Measurements from ENCODE around the gene ZNF462. TPM values are rescaled to one million over a fixed set of nuclear protein-coding genes. Genes with fewer than 3 reads are reported as not detected.

Gene ZNF462
- total RNA-seq, 1 experiment from 2014 or later: 34.5 TPM

GRCh38 chr9:106954558-106954957 is 91.6 kb downstream of the ZNF462 start:
- peaks cover 10% of the 10 kb centered on the region for H3K4me1 ChIP-seq
- TF ChIP-seq CTCF (IDR thresholded peaks at IDR 0.05; ENCODE audit: insufficient read depth in 1 of 2, low read depth in 1 of 2, low read length in 1 of 2, severe bottlenecking in 1 of 2, unreplicated experiment in 1 of 2): no peak
- Mint-ChIP-seq H3K4me1 (ENCODE audit: low read depth, unreplicated experiment) (peaks cover 20% of the 10 kb centered on the region), H3K27me3 (ENCODE audit: insufficient read depth, unreplicated experiment) (no peaks in the 10 kb centered on the region), H3K9me3 (ENCODE audit: unreplicated experiment) (no peaks in the 10 kb centered on the region), H3K4me3 (ENCODE audit: unreplicated experiment) (no peak overlapping the region), H3K36me3 (ENCODE audit: insufficient read depth, unreplicated experiment) (peaks cover 23% of the 10 kb centered on the region), H3K27ac (ENCODE audit: unreplicated experiment) (no peak overlapping the region)
- ChIA-PET POLR2A (no interaction called here), CTCF (no interaction called here)
- no peaks in the 10 kb centered on the region for H3K27me3 ChIP-seq (replicated peaks; ENCODE audit: control insufficient read depth, insufficient read depth, low read length)
- intact Hi-C loops (cut with micrococcal nuclease; ENCODE audit: unreplicated experiment): no loop called here
- no peaks in the 10 kb centered on the region for H3K9me3 ChIP-seq
- no peak overlapping the region for H3K4me3 ChIP-seq (ENCODE audit: low read depth, low read length)
- no TSS peak for BruUV-seq (replicated peaks)
- no peak for DNase-seq
- no peaks in the 10 kb centered on the region for H3K36me3 ChIP-seq (ENCODE audit: control insufficient read depth, insufficient read depth, low read length)

- Mint-ChIP-seq H3K9me3 (ENCODE audit: unreplicated experiment) (no peaks in the 10 kb centered on the region), H3K27ac (ENCODE audit: unreplicated experiment) (no peak overlapping the region), H3K4me1 (ENCODE audit: low read depth, unreplicated experiment) (peaks cover 14% of the 10 kb centered on the region), H3K4me3 (ENCODE audit: unreplicated experiment) (no peak overlapping the region), H3K36me3 (ENCODE audit: insufficient read depth, unreplicated experiment) (peaks cover 21% of the 10 kb centered on the region), H3K27me3 (ENCODE audit: insufficient read depth, unreplicated experiment) (no peaks in the 10 kb centered on the region)
- DNase-seq: no peak
- H3K4me3 ChIP-seq (ENCODE audit: low read depth, low read length): no peak overlapping the region
- TF ChIP-seq CTCF (IDR thresholded peaks at IDR 0.05; ENCODE audit: insufficient read depth in 1 of 2, low read depth in 1 of 2, low read length in 1 of 2, severe bottlenecking in 1 of 2, unreplicated experiment in 1 of 2): no peak
- intact Hi-C loops (cut with micrococcal nuclease; ENCODE audit: unreplicated experiment): no loop called here
- peaks cover 10% of the 10 kb centered on the region for H3K4me1 ChIP-seq
- no peaks in the 10 kb centered on the region for H3K9me3 ChIP-seq
- no peaks in the 10 kb centered on the region for H3K27me3 ChIP-seq (replicated peaks; ENCODE audit: control insufficient read depth, insufficient read depth, low read length)
- POLR2A ChIA-PET: no interaction called here
- no peaks in the 10 kb centered on the region for H3K36me3 ChIP-seq (ENCODE audit: control insufficient read depth, insufficient read depth, low read length)
- CTCF ChIA-PET: no interaction called here
- BruUV-seq (replicated peaks): no TSS peak
Observed at GRCh38 chr9:106954974-106955850, 92.2 kb downstream of the ZNF462 start.

DNA sequence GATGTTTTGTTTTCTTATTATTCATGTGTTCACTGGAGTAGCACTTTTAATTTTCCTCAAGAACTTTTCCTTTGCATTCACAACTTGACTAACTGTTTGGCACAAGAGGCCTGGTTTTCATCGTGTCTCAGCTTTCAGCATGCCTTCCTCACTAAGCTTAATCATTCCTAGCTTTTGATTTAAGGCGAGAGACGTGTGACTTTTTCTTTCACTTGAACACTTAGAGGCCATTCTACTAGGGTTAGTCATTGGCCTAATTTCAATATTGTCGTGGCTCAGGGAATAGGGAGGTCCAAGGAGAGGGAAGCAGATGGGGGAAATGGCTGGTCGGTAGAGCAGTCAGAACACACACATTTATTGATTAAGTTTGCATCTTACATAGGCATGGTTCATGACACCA is 94.0 kb downstream of the ZNF462 start:
- intact Hi-C loops (cut with micrococcal nuclease; ENCODE audit: unreplicated experiment): no loop called here
- ChIA-PET CTCF (no interaction called here), POLR2A (no interaction called here)
- no TSS peak for BruUV-seq (replicated peaks)
- Mint-ChIP-seq H3K27me3 (ENCODE audit: insufficient read depth, unreplicated experiment) (no peaks in the 10 kb centered on the region), H3K27ac (ENCODE audit: unreplicated experiment) (no peak overlapping the region), H3K36me3 (ENCODE audit: insufficient read depth, unreplicated experiment) (peaks cover 33% of the 10 kb centered on the region), H3K9me3 (ENCODE audit: unreplicated experiment) (peaks cover 10% of the 10 kb centered on the region), H3K4me3 (ENCODE audit: unreplicated experiment) (no peak overlapping the region), H3K4me1 (ENCODE audit: low read depth, unreplicated experiment) (peaks cover 14% of the 10 kb centered on the region)
- Histone ChIP-seq H3K9me3 (no peaks in the 10 kb centered on the region), H3K27me3 (replicated peaks; ENCODE audit: control insufficient read depth, insufficient read depth, low read length) (no peaks in the 10 kb centered on the region), H3K4me3 (ENCODE audit: low read depth, low read length) (no peak overlapping the region), H3K36me3 (ENCODE audit: control insufficient read depth, insufficient read depth, low read length) (no peaks in the 10 kb centered on the region), H3K4me1 (peaks cover 10% of the 10 kb centered on the region)
- no peak for TF ChIP-seq CTCF (IDR thresholded peaks at IDR 0.05; ENCODE audit: insufficient read depth in 1 of 2, low read depth in 1 of 2, low read length in 1 of 2, severe bottlenecking in 1 of 2, unreplicated experiment in 1 of 2)
- no peak for DNase-seq

All from Caco-2 (cell line).